Measurements from ENCODE around the gene SULT1A1. TPM values are rescaled to one million over a fixed set of nuclear protein-coding genes. Genes with fewer than 3 reads are reported as not detected.
"Not testable (repeated sequence)": the region's sequence is repeated elsewhere in the genome, so short reads cannot be mapped to it uniquely, and the experiment has no call there.

The SULT1A1 gene
- total and polyA plus RNA-seq, 2 experiments from 2014 or later = 15.0 to 18.8 TPM

GRCh38 chr16:28617874-28618273 is 8.0 kb upstream of the SULT1A1 start:
- H3K27me3 ChIP-seq = no peaks in the 10 kb centered on the region
- DNase-seq (ENCODE audit: low spot score) = no peak
- H3K9me2 ChIP-seq (replicated peaks; ENCODE audit: insufficient read depth) = no peaks in the 10 kb centered on the region
- no peak overlapping the region for H3K4me3 ChIP-seq
- no peaks in the 10 kb centered on the region for H3K9me3 ChIP-seq (ENCODE audit: low read depth)
- no peaks in the 10 kb centered on the region for H3K79me2 ChIP-seq
- H4K20me1 ChIP-seq (ENCODE audit: insufficient read depth, poor library complexity, severe bottlenecking) = no peaks in the 10 kb centered on the region
- WGBS (ENCODE audit: low lambda C conversion rate, missing lambda C conversion rate) = 50% methylated on average over 4 of the region's 4 CpGs
- TF ChIP-seq, protein P1, sequence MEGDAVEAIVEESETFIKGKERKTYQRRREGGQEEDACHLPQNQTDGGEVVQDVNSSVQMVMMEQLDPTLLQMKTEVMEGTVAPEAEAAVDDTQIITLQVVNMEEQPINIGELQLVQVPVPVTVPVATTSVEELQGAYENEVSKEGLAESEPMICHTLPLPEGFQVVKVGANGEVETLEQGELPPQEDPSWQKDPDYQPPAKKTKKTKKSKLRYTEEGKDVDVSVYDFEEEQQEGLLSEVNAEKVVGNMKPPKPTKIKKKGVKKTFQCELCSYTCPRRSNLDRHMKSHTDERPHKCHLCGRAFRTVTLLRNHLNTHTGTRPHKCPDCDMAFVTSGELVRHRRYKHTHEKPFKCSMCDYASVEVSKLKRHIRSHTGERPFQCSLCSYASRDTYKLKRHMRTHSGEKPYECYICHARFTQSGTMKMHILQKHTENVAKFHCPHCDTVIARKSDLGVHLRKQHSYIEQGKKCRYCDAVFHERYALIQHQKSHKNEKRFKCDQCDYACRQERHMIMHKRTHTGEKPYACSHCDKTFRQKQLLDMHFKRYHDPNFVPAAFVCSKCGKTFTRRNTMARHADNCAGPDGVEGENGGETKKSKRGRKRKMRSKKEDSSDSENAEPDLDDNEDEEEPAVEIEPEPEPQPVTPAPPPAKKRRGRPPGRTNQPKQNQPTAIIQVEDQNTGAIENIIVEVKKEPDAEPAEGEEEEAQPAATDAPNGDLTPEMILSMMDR (IDR thresholded peaks at IDR 0.05; ENCODE audit: poor library complexity) = no peak
- TF ChIP-seq EZH2phosphoT487 (IDR thresholded peaks at IDR 0.05; ENCODE audit: low read depth, severe bottlenecking, unreplicated experiment) = no peak
- TF ChIP-seq EZH2 (IDR thresholded peaks at IDR 0.05; ENCODE audit: borderline replicate concordance) = no peak
- no peaks in the 10 kb centered on the region for H3K36me3 ChIP-seq (replicated peaks; ENCODE audit: insufficient read depth, low read depth)
- H2AFZ ChIP-seq = no peak overlapping the region
- H3K4me2 ChIP-seq = no peak overlapping the region
- no peak overlapping the region for H3K27ac ChIP-seq
- H3K4me1 ChIP-seq (ENCODE audit: insufficient read depth) = peaks cover 7% of the 10 kb centered on the region

GRCh38 chr16:28616636-28617035 is 6.8 kb upstream of the SULT1A1 start:
- DNase-seq (ENCODE audit: low spot score) = no peak
- 89% methylated on average over 7 of the region's 7 CpGs for WGBS (ENCODE audit: low lambda C conversion rate, missing lambda C conversion rate)
- Histone ChIP-seq H3K4me3 (no peak overlapping the region), H3K9me3 (ENCODE audit: low read depth) (no peaks in the 10 kb centered on the region), H3K36me3 (replicated peaks; ENCODE audit: insufficient read depth, low read depth) (no peaks in the 10 kb centered on the region), H3K79me2 (no peaks in the 10 kb centered on the region), H4K20me1 (ENCODE audit: insufficient read depth, poor library complexity, severe bottlenecking) (no peaks in the 10 kb centered on the region), H3K4me1 (ENCODE audit: insufficient read depth) (peaks cover 6% of the 10 kb centered on the region), H2AFZ (no peak overlapping the region), H3K27ac (no peak overlapping the region), H3K9me2 (replicated peaks; ENCODE audit: insufficient read depth) (no peaks in the 10 kb centered on the region), H3K27me3 (no peaks in the 10 kb centered on the region), H3K4me2 (no peak overlapping the region)
- TF ChIP-seq, protein P1 (IDR thresholded peaks at IDR 0.05; ENCODE audit: poor library complexity) = no peak
- TF ChIP-seq EZH2phosphoT487 (IDR thresholded peaks at IDR 0.05; ENCODE audit: low read depth, severe bottlenecking, unreplicated experiment) (no peak), EZH2 (IDR thresholded peaks at IDR 0.05; ENCODE audit: borderline replicate concordance) (no peak)

GRCh38 chr16:28616224-28616577 is 6.4 kb upstream of the SULT1A1 start:
- H3K36me3 ChIP-seq (replicated peaks; ENCODE audit: insufficient read depth, low read depth); H3K27me3 ChIP-seq; H3K9me2 ChIP-seq (replicated peaks; ENCODE audit: insufficient read depth); H3K4me3 ChIP-seq; H3K4me1 ChIP-seq (ENCODE audit: insufficient read depth); H3K79me2 ChIP-seq; H4K20me1 ChIP-seq (ENCODE audit: insufficient read depth, poor library complexity, severe bottlenecking); H3K9me3 ChIP-seq (ENCODE audit: low read depth); H2AFZ ChIP-seq; H3K27ac ChIP-seq; DNase-seq (ENCODE audit: low spot score); H3K4me2 ChIP-seq: not testable (repeated sequence)
- 91% methylated on average over 7 of the region's 7 CpGs for WGBS (ENCODE audit: low lambda C conversion rate, missing lambda C conversion rate)

- not testable (repeated sequence) for H3K9me3 ChIP-seq (ENCODE audit: low read depth); H3K79me2 ChIP-seq; H3K4me3 ChIP-seq; H2AFZ ChIP-seq; H3K9me2 ChIP-seq (replicated peaks; ENCODE audit: insufficient read depth); H3K4me2 ChIP-seq; H3K4me1 ChIP-seq (ENCODE audit: insufficient read depth); H3K36me3 ChIP-seq (replicated peaks; ENCODE audit: insufficient read depth, low read depth); H3K27me3 ChIP-seq; H3K27ac ChIP-seq; H4K20me1 ChIP-seq (ENCODE audit: insufficient read depth, poor library complexity, severe bottlenecking)
- TF ChIP-seq, protein P1 (IDR thresholded peaks at IDR 0.05; ENCODE audit: poor library complexity) = peak; percentile 71
- DNase-seq (ENCODE audit: low spot score) = peak; percentile 57
- 48% methylated on average over 19 of the region's 24 CpGs for WGBS (ENCODE audit: low lambda C conversion rate, missing lambda C conversion rate)
These were observed 5.8 kb upstream of the SULT1A1 start for GRCh38 chr16:28615486-28616223.

DNA sequence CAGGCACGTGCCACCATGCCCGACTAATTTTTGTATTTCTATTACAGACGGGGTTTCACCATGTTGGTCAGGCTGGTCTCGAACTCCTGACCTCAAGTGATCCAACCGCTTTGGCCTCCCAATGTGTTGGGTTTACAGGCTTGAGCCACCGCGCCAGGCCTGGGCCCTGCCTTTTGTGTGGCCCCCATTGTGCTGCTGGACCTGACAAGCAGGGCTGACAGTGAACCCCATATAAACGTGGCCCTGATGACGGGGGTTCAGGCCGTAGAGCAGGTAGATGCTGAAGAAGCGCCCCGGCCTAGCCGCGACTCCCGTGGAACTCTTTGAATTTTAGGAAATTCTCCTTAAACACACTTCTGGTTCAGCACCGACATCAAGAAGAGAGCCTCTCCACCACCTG is 4.7 kb upstream of the SULT1A1 start:
- H3K4me2 ChIP-seq; H3K9me3 ChIP-seq (ENCODE audit: low read depth); H3K27me3 ChIP-seq; H3K79me2 ChIP-seq; H3K36me3 ChIP-seq (replicated peaks; ENCODE audit: insufficient read depth, low read depth); H3K9me2 ChIP-seq (replicated peaks; ENCODE audit: insufficient read depth); DNase-seq (ENCODE audit: low spot score); H2AFZ ChIP-seq; H3K27ac ChIP-seq; H3K4me3 ChIP-seq; H4K20me1 ChIP-seq (ENCODE audit: insufficient read depth, poor library complexity, severe bottlenecking): not testable (repeated sequence)
- peaks cover 11% of the 10 kb centered on the region for H3K4me1 ChIP-seq (ENCODE audit: insufficient read depth)
- no CpG with 5 or more reads among the region's 16 CpGs for WGBS (ENCODE audit: low lambda C conversion rate, missing lambda C conversion rate)

DNA sequence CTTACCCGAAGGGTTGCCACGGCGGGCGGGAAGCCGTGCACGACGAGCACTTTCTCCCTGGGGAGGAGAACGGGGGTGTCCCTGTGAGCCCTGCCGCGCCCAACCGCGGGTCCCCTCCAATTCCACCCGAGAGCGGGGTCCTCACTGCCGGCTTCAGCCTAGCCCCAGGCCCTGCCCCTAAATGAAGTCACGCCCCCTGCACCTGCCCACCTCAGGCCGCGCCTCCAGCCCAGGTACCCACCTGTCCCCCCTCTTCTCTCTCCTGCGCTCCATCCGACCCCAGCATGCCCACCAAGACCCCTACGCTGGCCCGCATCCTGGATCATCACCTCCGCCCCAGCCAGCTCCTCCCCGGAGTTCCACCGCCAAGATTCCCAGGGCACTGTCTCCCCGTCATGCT is 4.1 kb upstream of the SULT1A1 start:
- WGBS (ENCODE audit: low lambda C conversion rate, missing lambda C conversion rate) = 20% methylated on average over 1 of the region's 26 CpGs
- not testable (repeated sequence) for H3K36me3 ChIP-seq (replicated peaks; ENCODE audit: insufficient read depth, low read depth); H3K9me3 ChIP-seq (ENCODE audit: low read depth); H3K4me2 ChIP-seq; DNase-seq (ENCODE audit: low spot score); H3K4me3 ChIP-seq; H4K20me1 ChIP-seq (ENCODE audit: insufficient read depth, poor library complexity, severe bottlenecking); H2AFZ ChIP-seq; H3K27ac ChIP-seq; H3K9me2 ChIP-seq (replicated peaks; ENCODE audit: insufficient read depth); H3K79me2 ChIP-seq; H3K27me3 ChIP-seq
- H3K4me1 ChIP-seq (ENCODE audit: insufficient read depth) = peaks cover 11% of the 10 kb centered on the region

Data from hepatocyte (in vitro differentiated cells).